DOHH2 (cell line): ENCODE data around the gene CHRDL2.

Experiments
- H3F3A ChIP-seq: fragments of 200-600 bp; sonication (generic), shearing (Covaris generic); 2 replicates; pipeline ENCODE4 v1.6.0; 2016; ENCODE audit warnings: antibody characterized with exemption, mild to moderate bottlenecking; ENCODE audit not compliant: control insufficient read depth, insufficient read depth
- H3K27ac ChIP-seq: fragments of 200-600 bp; sonication (generic); 2 replicates; pipeline ENCODE4 v1.5.1; 2014; ENCODE audit warnings: low read depth, mild to moderate bottlenecking, low read length, moderate library complexity
- H3K27me3 ChIP-seq: fragments of 200-600 bp; sonication (generic); 2 replicates; pipeline ENCODE4 v1.6.1; 2014; ENCODE audit warnings: mild to moderate bottlenecking, low read length, mixed read lengths; ENCODE audit not compliant: control insufficient read depth
- H3K36me3 ChIP-seq: fragments of 200-600 bp; sonication (generic); 2 replicates; pipeline ENCODE4 v1.6.1; 2014; ENCODE audit warnings: mild to moderate bottlenecking, low read length, moderate library complexity, mixed read lengths; ENCODE audit not compliant: control insufficient read depth
- H3K4me1 ChIP-seq: fragments of 200-600 bp; sonication (generic); 2 replicates; pipeline ENCODE4 v1.6.1; 2014; ENCODE audit warnings: mild to moderate bottlenecking, low read length, mixed read lengths; ENCODE audit not compliant: control insufficient read depth
- H3K4me2 ChIP-seq: fragments of 200-600 bp; sonication (generic); 2 replicates; pipeline ENCODE4 v1.6.0; 2014; ENCODE audit warnings: mild to moderate bottlenecking, low read length, moderate library complexity
- H3K4me3 ChIP-seq: fragments of 200-600 bp; sonication (generic); 2 replicates; pipeline ENCODE4 v1.5.1; 2014; ENCODE audit warnings: mild to moderate bottlenecking, low read length, mixed read lengths
- H3K79me2 ChIP-seq: fragments of 200-600 bp; sonication (generic); 2 replicates; pipeline ENCODE4 v1.6.1; 2014; ENCODE audit warnings: mild to moderate bottlenecking, low read length, mixed read lengths; ENCODE audit not compliant: control insufficient read depth
- H3K9me2 ChIP-seq: fragments of 200-600 bp; sonication (generic); replicated peaks from 2 replicates; pipeline ENCODE4 v1.6.1; 2014; ENCODE audit warnings: mild to moderate bottlenecking, low read length, mixed read lengths; ENCODE audit not compliant: control insufficient read depth
- H3K9me3 ChIP-seq: fragments of 200-600 bp; sonication (generic); 2 replicates; pipeline ENCODE4 v1.6.1; 2014; ENCODE audit warnings: antibody characterized with exemption, low read length, mixed read lengths; ENCODE audit not compliant: control insufficient read depth, insufficient read depth
- H4K20me1 ChIP-seq: fragments of 200-600 bp; sonication (generic); 2 replicates; pipeline ENCODE4 v1.6.0; 2014; ENCODE audit warnings: low read depth, mild to moderate bottlenecking, antibody characterized with exemption, low read length, moderate library complexity; ENCODE audit not compliant: control insufficient read depth, insufficient read depth
- EZH2phosphoT487 ChIP-seq: fragments of 200-600 bp; sonication (generic); IDR thresholded peaks from 2 replicates; pipeline ENCODE4 v1.6.1; 2017; ENCODE audit warnings: borderline replicate concordance, mild to moderate bottlenecking, antibody characterized with exemption, low read length, moderate library complexity, mixed read lengths
- TF ChIP-seq, protein P1 (sequence below): fragments of 200-600 bp; sonication (generic); IDR thresholded peaks from one replicate; pipeline ENCODE4 v1.5.1; 2014; ENCODE audit warnings: antibody characterized with exemption, mild to moderate bottlenecking, low read depth, low read length; ENCODE audit not compliant: poor library complexity, severe bottlenecking

CHRDL2 gene

DNA sequence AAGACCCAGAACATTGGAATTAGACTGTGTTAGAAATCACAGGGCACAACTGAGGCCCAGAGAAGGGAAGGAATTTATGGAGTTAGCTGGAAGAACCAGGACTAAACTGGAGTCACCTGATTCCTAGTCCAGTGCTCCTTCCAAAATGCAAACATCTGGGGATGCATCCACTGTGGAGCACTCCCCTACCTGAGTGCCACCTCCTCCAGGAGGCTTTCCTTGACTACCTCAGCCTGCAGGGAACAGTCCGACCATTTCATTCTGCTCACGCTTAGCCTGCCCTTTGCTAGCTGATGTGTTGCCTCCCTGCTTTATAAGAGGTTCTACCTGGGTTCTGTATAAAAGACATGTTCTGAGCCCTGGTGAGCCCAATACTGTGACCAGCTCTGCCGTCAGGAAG, 24.0 kb downstream of the CHRDL2 start:
- Histone ChIP-seq H3K4me1 (no peaks in the 10 kb centered on the region), H3K36me3 (no peaks in the 10 kb centered on the region), H3K9me2 (no peaks in the 10 kb centered on the region), H4K20me1 (no peaks in the 10 kb centered on the region), H3K4me3 (no peak overlapping the region), H3K9me3 (no peaks in the 10 kb centered on the region), H3K79me2 (no peaks in the 10 kb centered on the region), H3F3A (no peaks in the 10 kb centered on the region), H3K27ac (no peak overlapping the region), H3K27me3 (no peaks in the 10 kb centered on the region), H3K4me2 (no peak overlapping the region)
- TF ChIP-seq, protein P1, sequence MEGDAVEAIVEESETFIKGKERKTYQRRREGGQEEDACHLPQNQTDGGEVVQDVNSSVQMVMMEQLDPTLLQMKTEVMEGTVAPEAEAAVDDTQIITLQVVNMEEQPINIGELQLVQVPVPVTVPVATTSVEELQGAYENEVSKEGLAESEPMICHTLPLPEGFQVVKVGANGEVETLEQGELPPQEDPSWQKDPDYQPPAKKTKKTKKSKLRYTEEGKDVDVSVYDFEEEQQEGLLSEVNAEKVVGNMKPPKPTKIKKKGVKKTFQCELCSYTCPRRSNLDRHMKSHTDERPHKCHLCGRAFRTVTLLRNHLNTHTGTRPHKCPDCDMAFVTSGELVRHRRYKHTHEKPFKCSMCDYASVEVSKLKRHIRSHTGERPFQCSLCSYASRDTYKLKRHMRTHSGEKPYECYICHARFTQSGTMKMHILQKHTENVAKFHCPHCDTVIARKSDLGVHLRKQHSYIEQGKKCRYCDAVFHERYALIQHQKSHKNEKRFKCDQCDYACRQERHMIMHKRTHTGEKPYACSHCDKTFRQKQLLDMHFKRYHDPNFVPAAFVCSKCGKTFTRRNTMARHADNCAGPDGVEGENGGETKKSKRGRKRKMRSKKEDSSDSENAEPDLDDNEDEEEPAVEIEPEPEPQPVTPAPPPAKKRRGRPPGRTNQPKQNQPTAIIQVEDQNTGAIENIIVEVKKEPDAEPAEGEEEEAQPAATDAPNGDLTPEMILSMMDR = no peak
- TF ChIP-seq EZH2phosphoT487 = no peak

GRCh38 chr11:74703211-74703610, 28.0 kb downstream of the CHRDL2 start:
- Histone ChIP-seq H3K79me2 (no peaks in the 10 kb centered on the region), H3K9me3 (no peaks in the 10 kb centered on the region), H4K20me1 (no peaks in the 10 kb centered on the region), H3K4me3 (no peak overlapping the region), H3K36me3 (no peaks in the 10 kb centered on the region), H3K9me2 (no peaks in the 10 kb centered on the region), H3F3A (no peaks in the 10 kb centered on the region), H3K27ac (no peak overlapping the region), H3K4me2 (no peak overlapping the region), H3K27me3 (no peaks in the 10 kb centered on the region), H3K4me1 (no peaks in the 10 kb centered on the region)
- TF ChIP-seq EZH2phosphoT487 = no peak
- TF ChIP-seq, protein P1 = no peak

GRCh38 chr11:74702383-74703007, 28.7 kb downstream of the CHRDL2 start:
- peaks cover 3% of the 10 kb centered on the region for H3K27me3 ChIP-seq
- no peak overlapping the region for H3K27ac ChIP-seq
- no peak overlapping the region for H3K4me3 ChIP-seq
- H3K4me2 ChIP-seq = no peak overlapping the region
- no peak for TF ChIP-seq EZH2phosphoT487
- TF ChIP-seq, protein P1 = peak; percentile 93
- H3K79me2 ChIP-seq = no peaks in the 10 kb centered on the region
- no peaks in the 10 kb centered on the region for H3K9me2 ChIP-seq
- no peaks in the 10 kb centered on the region for H3K36me3 ChIP-seq
- no peaks in the 10 kb centered on the region for H4K20me1 ChIP-seq
- no peaks in the 10 kb centered on the region for H3K9me3 ChIP-seq
- no peaks in the 10 kb centered on the region for H3K4me1 ChIP-seq
- H3F3A ChIP-seq = no peaks in the 10 kb centered on the region
